Liver (tissue), 9 donors: ENCODE results near the gene RMND5A. TPM values are rescaled to one million over a fixed set of nuclear protein-coding genes. Genes with fewer than 3 reads are reported as not detected.

Experiments used
- DNase-seq: peaks from one replicate; pipeline ENCODE4 v3.0.0-alpha.2; 2017; ENCODE audit warnings: low spot score
- H3K27ac ChIP-seq, 2 donors: one replicate each; pipeline ENCODE4 v1.7.0; 2013; ENCODE audit warnings: inconsistent platforms in 2 of 2, low read length in 2 of 2, control low read depth in 1 of 2, low read depth in 1 of 2, mild to moderate bottlenecking in 1 of 2
- H3K27me3 ChIP-seq, 4 donors: one replicate each; pipeline versions ENCODE4 v1.6.1 to v1.7.0; 2013; ENCODE audit warnings: low read length in 3 of 4, inconsistent platforms in 1 of 4, mild to moderate bottlenecking in 1 of 4, moderate library complexity in 1 of 4; ENCODE audit not compliant: control insufficient read depth in 4 of 4, insufficient read depth in 4 of 4
- H3K36me3 ChIP-seq, 4 donors: one replicate each; pipeline versions ENCODE4 v1.6.1 to v1.7.0; 2013; ENCODE audit warnings: low read length in 3 of 4, mild to moderate bottlenecking in 3 of 4, low read depth in 1 of 4, moderate library complexity in 1 of 4; ENCODE audit not compliant: control insufficient read depth in 4 of 4, insufficient read depth in 3 of 4
- H3K4me1 ChIP-seq, 4 donors: one replicate each; pipeline versions ENCODE4 v1.6.1 to v1.7.0; 2013; ENCODE audit warnings: low read length in 3 of 4, mild to moderate bottlenecking in 3 of 4, moderate library complexity in 1 of 4; ENCODE audit not compliant: control insufficient read depth in 4 of 4, insufficient read depth in 4 of 4
- H3K4me3 ChIP-seq, 3 donors: one replicate each; pipeline versions ENCODE4 v1.6.1 to v1.7.0; 2013; ENCODE audit warnings: low read length in 3 of 3, control low read depth in 1 of 3, low read depth in 1 of 3, mild to moderate bottlenecking in 1 of 3
- H3K9ac ChIP-seq, 2 donors: one replicate each; pipeline ENCODE4 v1.7.0; 2013; ENCODE audit warnings: low read length in 2 of 2, mild to moderate bottlenecking in 2 of 2, moderate library complexity in 2 of 2, control low read depth in 1 of 2, low read depth in 1 of 2
- H3K9me3 ChIP-seq, 4 donors: one replicate each; pipeline versions ENCODE4 v1.6.1 to v1.7.0; 2013; ENCODE audit warnings: low read length in 3 of 4; ENCODE audit not compliant: control insufficient read depth in 4 of 4
- EGR1 ChIP-seq, 2 donors: IDR thresholded peaks; 2 replicates each; pipeline ENCODE4 v1.6.1; 2016 to 2018; ENCODE audit warnings: antibody characterized with exemption in 2 of 2, low read depth in 2 of 2
- FOXA2 ChIP-seq: IDR thresholded peaks from 2 replicates; pipeline ENCODE4 v1.6.1; 2016; ENCODE audit warnings: antibody characterized with exemption
- GABPA ChIP-seq, 2 donors: IDR thresholded peaks in 1 of 2; conservative IDR thresholded peaks in 1 of 2; 2 replicates each; pipeline ENCODE4 v1.6.1; 2016; ENCODE audit warnings: antibody characterized with exemption in 2 of 2, mild to moderate bottlenecking in 1 of 2, moderate library complexity in 1 of 2
- HNF4A ChIP-seq, 2 donors: conservative IDR thresholded peaks; 2 replicates each; pipeline ENCODE4 v1.6.1; 2016; ENCODE audit warnings: antibody characterized with exemption in 2 of 2, mild to moderate bottlenecking in 2 of 2
- HNF4G ChIP-seq: IDR thresholded peaks from 2 replicates; pipeline ENCODE4 v1.6.1; 2016; ENCODE audit warnings: antibody characterized with exemption
- NR2F2 ChIP-seq: IDR thresholded peaks from 2 replicates; pipeline ENCODE4 v1.6.1; 2016; ENCODE audit warnings: antibody characterized with exemption
- RAD21 ChIP-seq, 2 donors: IDR thresholded peaks; 2 replicates each; pipeline ENCODE4 v1.6.1; 2016; ENCODE audit warnings: antibody characterized with exemption in 2 of 2, mild to moderate bottlenecking in 2 of 2
- SP1 ChIP-seq: IDR thresholded peaks from 2 replicates; pipeline ENCODE4 v1.6.1; 2018; ENCODE audit warnings: antibody characterized with exemption, mild to moderate bottlenecking
- TAF1 ChIP-seq: conservative IDR thresholded peaks from 2 replicates; pipeline ENCODE4 v1.6.1; 2016; ENCODE audit warnings: antibody characterized with exemption, mild to moderate bottlenecking
- YY1 ChIP-seq: IDR thresholded peaks from 2 replicates; pipeline ENCODE4 v1.6.1; 2016; ENCODE audit warnings: antibody characterized with exemption, mild to moderate bottlenecking
- WGBS: extraction: QIAGEN DNeasy Blood & Tissue Kit; methylation state at CpG from one replicate; pipeline ENCODE4 v1.1.7; 2013; 5-methylcytosine and 5-hydroxymethylcytosine counted together
- polyA plus RNA-seq, 2 donors: library from polyadenylated mRNA; stranded (reverse) in 1 of 2; unstranded in 1 of 2; fragments of 200-250 nt in 1 of 2; fragments of >200 nt in 1 of 2; fragmentation: Nextera tagmentation in 1 of 2; extraction: Ambion mirVana in 1 of 2; gene quantifications; one replicate each; pipeline versions ENCODE4 v1.2.1 to v1.2.3, GENCODE V29; 2013 to 2015
- total RNA-seq, 2 donors: library from RNA; depleted of rRNA; stranded (reverse); fragments of >200 nt; gene quantifications; one replicate each; pipeline ENCODE4 v1.2.3, GENCODE V29; 2014
- TF ChIP-seq, protein P1 (sequence below): IDR thresholded peaks from 2 replicates; pipeline ENCODE4 v1.6.1; 2016; ENCODE audit warnings: antibody characterized with exemption
- TF ChIP-seq, protein P2 (sequence below): IDR thresholded peaks from 2 replicates; pipeline ENCODE4 v1.6.1; 2016; ENCODE audit warnings: antibody characterized with exemption, mild to moderate bottlenecking
- TF ChIP-seq, protein P3 (sequence below): IDR thresholded peaks from 2 replicates; pipeline ENCODE4 v1.6.1; 2016; ENCODE audit warnings: antibody characterized with exemption
- TF ChIP-seq, protein P4 (sequence below): fragments of 150-350 bp; IDR thresholded peaks from 2 replicates; pipeline ENCODE4 v1.5.1; 2017; ENCODE audit warnings: improper control_type of control experiment, low read depth, low read length; ENCODE audit not compliant: missing input control
- donor health status: healthy.
- donor health status: healthy.
- donor health status: healthy.
- donor health status: healthy.
- donor health status: healthy.

RMND5A gene
- total and polyA plus RNA-seq, 4 donors, result 8.8 to 74.5 (median 29.2) TPM

DNA sequence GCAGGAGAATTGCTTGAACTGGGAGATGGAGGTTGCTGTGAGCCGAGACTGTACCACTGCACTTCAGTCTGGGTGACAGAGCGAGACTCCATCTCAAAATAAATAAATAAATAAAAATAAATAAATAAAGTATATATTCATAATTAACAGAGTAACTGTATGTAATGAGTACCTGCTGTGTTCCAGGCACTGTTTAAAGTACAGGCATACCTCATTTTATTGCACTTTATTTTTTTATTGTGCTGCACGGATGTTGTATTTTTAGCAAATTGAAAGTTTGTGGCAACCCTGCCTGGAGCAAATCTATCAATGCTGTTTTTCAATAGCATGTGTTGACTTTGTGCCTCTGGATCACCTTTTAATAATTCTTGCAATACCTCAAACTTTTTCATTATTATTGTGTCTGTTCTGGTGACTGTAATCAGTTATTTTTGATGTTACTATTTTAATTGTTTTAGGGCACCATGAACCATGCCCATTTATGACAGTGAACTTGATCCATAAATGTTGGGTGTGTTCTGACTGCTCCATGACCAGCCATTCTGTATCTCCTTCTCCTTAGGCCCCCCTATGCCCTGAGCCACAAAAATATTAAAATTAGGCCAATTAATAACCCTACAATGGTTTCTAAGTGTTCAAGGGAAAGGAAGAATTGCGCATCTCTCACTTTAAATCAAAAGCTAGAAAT is 98.2 kb downstream of the RMND5A start:
- Histone ChIP-seq H3K4me1 (no peaks in the 10 kb centered on the region), H3K4me3 (no peak overlapping the region), H3K36me3 (no peaks in the 10 kb centered on the region), H3K27me3 (no peaks in the 10 kb centered on the region), H3K9me3 (peaks cover 0 to 14% (median 2%) of the 10 kb centered on the region in 4 donors), H3K27ac (no peak overlapping the region), H3K9ac (no peak overlapping the region)
- no peak for DNase-seq
- no peak for TF ChIP-seq HNF4A (conservative IDR thresholded peaks at IDR 0.05)
- no peak for TF ChIP-seq YY1
- no peak for TF ChIP-seq SP1
- no peak for TF ChIP-seq EGR1 (IDR thresholded peaks at IDR 0.05; ENCODE audit: low read depth in 2 of 2)
- TF ChIP-seq, protein P1, sequence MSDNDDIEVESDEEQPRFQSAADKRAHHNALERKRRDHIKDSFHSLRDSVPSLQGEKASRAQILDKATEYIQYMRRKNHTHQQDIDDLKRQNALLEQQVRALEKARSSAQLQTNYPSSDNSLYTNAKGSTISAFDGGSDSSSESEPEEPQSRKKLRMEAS, result no peak
- no peak for TF ChIP-seq RAD21 (IDR thresholded peaks at IDR 0.05)
- TF ChIP-seq, protein P2, sequence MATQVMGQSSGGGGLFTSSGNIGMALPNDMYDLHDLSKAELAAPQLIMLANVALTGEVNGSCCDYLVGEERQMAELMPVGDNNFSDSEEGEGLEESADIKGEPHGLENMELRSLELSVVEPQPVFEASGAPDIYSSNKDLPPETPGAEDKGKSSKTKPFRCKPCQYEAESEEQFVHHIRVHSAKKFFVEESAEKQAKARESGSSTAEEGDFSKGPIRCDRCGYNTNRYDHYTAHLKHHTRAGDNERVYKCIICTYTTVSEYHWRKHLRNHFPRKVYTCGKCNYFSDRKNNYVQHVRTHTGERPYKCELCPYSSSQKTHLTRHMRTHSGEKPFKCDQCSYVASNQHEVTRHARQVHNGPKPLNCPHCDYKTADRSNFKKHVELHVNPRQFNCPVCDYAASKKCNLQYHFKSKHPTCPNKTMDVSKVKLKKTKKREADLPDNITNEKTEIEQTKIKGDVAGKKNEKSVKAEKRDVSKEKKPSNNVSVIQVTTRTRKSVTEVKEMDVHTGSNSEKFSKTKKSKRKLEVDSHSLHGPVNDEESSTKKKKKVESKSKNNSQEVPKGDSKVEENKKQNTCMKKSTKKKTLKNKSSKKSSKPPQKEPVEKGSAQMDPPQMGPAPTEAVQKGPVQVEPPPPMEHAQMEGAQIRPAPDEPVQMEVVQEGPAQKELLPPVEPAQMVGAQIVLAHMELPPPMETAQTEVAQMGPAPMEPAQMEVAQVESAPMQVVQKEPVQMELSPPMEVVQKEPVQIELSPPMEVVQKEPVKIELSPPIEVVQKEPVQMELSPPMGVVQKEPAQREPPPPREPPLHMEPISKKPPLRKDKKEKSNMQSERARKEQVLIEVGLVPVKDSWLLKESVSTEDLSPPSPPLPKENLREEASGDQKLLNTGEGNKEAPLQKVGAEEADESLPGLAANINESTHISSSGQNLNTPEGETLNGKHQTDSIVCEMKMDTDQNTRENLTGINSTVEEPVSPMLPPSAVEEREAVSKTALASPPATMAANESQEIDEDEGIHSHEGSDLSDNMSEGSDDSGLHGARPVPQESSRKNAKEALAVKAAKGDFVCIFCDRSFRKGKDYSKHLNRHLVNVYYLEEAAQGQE, result no peak
- TF ChIP-seq GABPA (IDR thresholded peaks at IDR 0.05 in 1 of 2, conservative IDR thresholded peaks at IDR 0.05 in 1 of 2), result no peak
- TF ChIP-seq, protein P3, sequence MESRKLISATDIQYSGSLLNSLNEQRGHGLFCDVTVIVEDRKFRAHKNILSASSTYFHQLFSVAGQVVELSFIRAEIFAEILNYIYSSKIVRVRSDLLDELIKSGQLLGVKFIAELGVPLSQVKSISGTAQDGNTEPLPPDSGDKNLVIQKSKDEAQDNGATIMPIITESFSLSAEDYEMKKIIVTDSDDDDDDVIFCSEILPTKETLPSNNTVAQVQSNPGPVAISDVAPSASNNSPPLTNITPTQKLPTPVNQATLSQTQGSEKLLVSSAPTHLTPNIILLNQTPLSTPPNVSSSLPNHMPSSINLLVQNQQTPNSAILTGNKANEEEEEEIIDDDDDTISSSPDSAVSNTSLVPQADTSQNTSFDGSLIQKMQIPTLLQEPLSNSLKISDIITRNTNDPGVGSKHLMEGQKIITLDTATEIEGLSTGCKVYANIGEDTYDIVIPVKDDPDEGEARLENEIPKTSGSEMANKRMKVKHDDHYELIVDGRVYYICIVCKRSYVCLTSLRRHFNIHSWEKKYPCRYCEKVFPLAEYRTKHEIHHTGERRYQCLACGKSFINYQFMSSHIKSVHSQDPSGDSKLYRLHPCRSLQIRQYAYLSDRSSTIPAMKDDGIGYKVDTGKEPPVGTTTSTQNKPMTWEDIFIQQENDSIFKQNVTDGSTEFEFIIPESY, result no peak
- TF ChIP-seq, protein P4, sequence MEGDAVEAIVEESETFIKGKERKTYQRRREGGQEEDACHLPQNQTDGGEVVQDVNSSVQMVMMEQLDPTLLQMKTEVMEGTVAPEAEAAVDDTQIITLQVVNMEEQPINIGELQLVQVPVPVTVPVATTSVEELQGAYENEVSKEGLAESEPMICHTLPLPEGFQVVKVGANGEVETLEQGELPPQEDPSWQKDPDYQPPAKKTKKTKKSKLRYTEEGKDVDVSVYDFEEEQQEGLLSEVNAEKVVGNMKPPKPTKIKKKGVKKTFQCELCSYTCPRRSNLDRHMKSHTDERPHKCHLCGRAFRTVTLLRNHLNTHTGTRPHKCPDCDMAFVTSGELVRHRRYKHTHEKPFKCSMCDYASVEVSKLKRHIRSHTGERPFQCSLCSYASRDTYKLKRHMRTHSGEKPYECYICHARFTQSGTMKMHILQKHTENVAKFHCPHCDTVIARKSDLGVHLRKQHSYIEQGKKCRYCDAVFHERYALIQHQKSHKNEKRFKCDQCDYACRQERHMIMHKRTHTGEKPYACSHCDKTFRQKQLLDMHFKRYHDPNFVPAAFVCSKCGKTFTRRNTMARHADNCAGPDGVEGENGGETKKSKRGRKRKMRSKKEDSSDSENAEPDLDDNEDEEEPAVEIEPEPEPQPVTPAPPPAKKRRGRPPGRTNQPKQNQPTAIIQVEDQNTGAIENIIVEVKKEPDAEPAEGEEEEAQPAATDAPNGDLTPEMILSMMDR, result no peak
- TF ChIP-seq HNF4G, result no peak
- TF ChIP-seq TAF1, result no peak
- 87% methylated on average over 4 of the region's 4 CpGs for WGBS

DNA sequence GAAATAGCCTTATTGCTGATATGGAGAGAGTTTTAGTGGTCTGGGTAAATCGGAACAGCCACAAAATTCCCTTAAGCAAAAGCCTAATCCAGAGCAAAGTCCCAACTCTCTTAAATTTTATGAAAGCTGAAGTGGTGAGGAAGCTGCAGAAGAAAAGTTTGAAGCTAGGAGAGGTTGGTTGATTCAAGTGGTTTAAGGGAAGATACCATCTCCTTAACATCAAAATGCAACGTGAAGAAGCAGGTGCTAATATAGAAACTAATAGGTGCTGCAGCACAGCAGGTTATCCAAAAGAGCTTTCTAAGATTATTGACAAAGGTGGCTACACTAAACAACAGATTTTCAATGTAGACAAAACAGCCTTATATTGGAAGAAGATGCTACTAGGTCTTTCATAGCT is 98.9 kb downstream of the RMND5A start:
- Histone ChIP-seq H3K36me3 (no peaks in the 10 kb centered on the region), H3K4me3 (no peak overlapping the region), H3K9me3 (peaks cover 0 to 14% (median 2%) of the 10 kb centered on the region in 4 donors), H3K27me3 (no peaks in the 10 kb centered on the region), H3K27ac (no peak overlapping the region), H3K9ac (no peak overlapping the region), H3K4me1 (no peaks in the 10 kb centered on the region)
- no peak for DNase-seq
- 80% methylated on average over 2 of the region's 2 CpGs for WGBS
- TF ChIP-seq HNF4G, result no peak
- no peak for TF ChIP-seq TAF1
- TF ChIP-seq FOXA2, result no peak
- TF ChIP-seq, protein P2, result no peak
- no peak for TF ChIP-seq EGR1 (IDR thresholded peaks at IDR 0.05; ENCODE audit: low read depth in 2 of 2)
- TF ChIP-seq NR2F2, result no peak
